Loucy (cell line): Measurements from ENCODE around the gene CES1.

Experiments
- H2AFZ ChIP-seq: fragments of 200-600 bp; sonication (generic); 2 replicates; pipeline ENCODE4 v1.6.0; 2016; ENCODE audit warnings: antibody characterized with exemption, mild to moderate bottlenecking, low read length, moderate library complexity
- H3F3A ChIP-seq: fragments of 200-600 bp; 2 replicates; pipeline ENCODE4 v1.6.0; 2016; ENCODE audit warnings: antibody characterized with exemption, low read depth, mild to moderate bottlenecking
- H3K27me3 ChIP-seq: fragments of 200-600 bp; sonication (generic); 2 replicates; pipeline ENCODE4 v1.6.1; 2014; ENCODE audit warnings: low read length, mild to moderate bottlenecking; ENCODE audit not compliant: insufficient read depth, poor library complexity, severe bottlenecking
- H3K36me3 ChIP-seq: fragments of 200-600 bp; sonication (generic); 2 replicates; pipeline ENCODE4 v1.6.1; 2016; ENCODE audit warnings: low read length; ENCODE audit not compliant: insufficient read depth
- H3K4me1 ChIP-seq: fragments of 200-600 bp; sonication (generic); 2 replicates; pipeline ENCODE4 v1.5.1; 2014; ENCODE audit warnings: low read length, mild to moderate bottlenecking; ENCODE audit not compliant: insufficient read depth, poor library complexity, severe bottlenecking
- H3K4me2 ChIP-seq: fragments of 200-600 bp; sonication (generic); 2 replicates; pipeline ENCODE4 v1.6.0; 2014; ENCODE audit warnings: antibody characterized with exemption, low read length, low read depth, mild to moderate bottlenecking; ENCODE audit not compliant: poor library complexity, severe bottlenecking
- H3K4me3 ChIP-seq: fragments of 200-600 bp; sonication (generic); 2 replicates; pipeline ENCODE4 v1.5.1; 2014; ENCODE audit warnings: low read length, mild to moderate bottlenecking, mixed read lengths; ENCODE audit not compliant: poor library complexity, severe bottlenecking
- H3K79me2 ChIP-seq: fragments of 200-600 bp; sonication (generic); 2 replicates; pipeline ENCODE4 v1.6.1; 2014; ENCODE audit warnings: low read length; ENCODE audit not compliant: insufficient read depth
- H3K9ac ChIP-seq: fragments of 200-600 bp; sonication (generic); 2 replicates; pipeline ENCODE4 v1.6.0; 2014; ENCODE audit warnings: mild to moderate bottlenecking, low read depth, low read length, moderate library complexity; ENCODE audit not compliant: poor library complexity, severe bottlenecking
- H3K9me2 ChIP-seq: fragments of 200-600 bp; sonication (generic); replicated peaks from 2 replicates; pipeline ENCODE4 v1.6.1; 2016; ENCODE audit warnings: low read depth, low read length, mixed read lengths
- H3K9me3 ChIP-seq: fragments of 200-600 bp; sonication (generic); 2 replicates; pipeline ENCODE4 v1.6.1; 2014; ENCODE audit warnings: mild to moderate bottlenecking, antibody characterized with exemption, low read length, low read depth; ENCODE audit not compliant: insufficient read depth
- H4K20me1 ChIP-seq: fragments of 200-600 bp; sonication (generic); 2 replicates; pipeline ENCODE4 v1.6.0; 2014; ENCODE audit warnings: antibody characterized with exemption, low read length, mild to moderate bottlenecking; ENCODE audit not compliant: insufficient read depth, poor library complexity, severe bottlenecking
- EZH2phosphoT487 ChIP-seq: fragments of 200-600 bp; IDR thresholded peaks from 2 replicates; pipeline ENCODE4 v1.6.1; 2018; ENCODE audit warnings: antibody characterized with exemption, mild to moderate bottlenecking, moderate library complexity, borderline replicate concordance
- TF ChIP-seq, protein P1 (sequence below): fragments of 200-600 bp; sonication (generic); conservative IDR thresholded peaks from 2 replicates; pipeline ENCODE4 v1.5.1; 2014; ENCODE audit warnings: mild to moderate bottlenecking, antibody characterized with exemption, low read length

The CES1 gene

DNA sequence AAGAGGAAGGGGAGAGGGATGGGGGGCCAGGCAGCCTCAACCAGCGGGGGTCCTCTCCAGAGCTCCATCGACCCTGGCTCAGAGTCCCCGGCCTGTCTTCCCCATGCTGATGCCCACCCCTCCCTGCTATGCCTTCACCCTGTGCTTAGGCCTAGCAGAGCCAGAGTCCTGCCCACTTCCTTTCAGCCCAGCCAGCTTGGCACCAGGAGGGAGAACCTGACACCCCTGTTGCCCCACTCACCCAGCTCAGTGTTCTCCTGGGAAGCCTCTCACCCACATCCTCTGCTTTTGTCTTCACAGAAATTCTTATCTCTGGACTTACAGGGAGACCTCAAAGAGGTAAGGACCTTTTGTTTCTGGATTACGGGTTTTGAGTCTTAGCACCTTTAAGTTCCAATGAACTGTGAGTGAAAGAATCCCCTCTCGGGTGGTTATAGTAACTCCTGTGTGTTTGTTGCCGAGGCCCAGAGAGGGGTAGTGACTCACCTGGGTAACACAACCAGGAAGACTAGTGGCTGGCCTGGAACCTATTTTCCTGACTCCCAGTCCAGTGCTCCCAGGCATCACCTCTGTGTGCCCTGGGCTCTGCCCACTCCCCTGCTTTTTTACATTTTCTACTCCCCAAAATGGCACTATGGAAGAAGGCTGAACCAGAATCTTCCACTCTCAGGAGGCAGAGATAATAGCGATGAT lies 53.3 kb downstream of the CES1 start:
- Histone ChIP-seq H3K9me2 (no peaks in the 10 kb centered on the region), H3K4me2 (no peak overlapping the region), H3K4me3 (no peak overlapping the region), H2AFZ (no peak overlapping the region), H3K9me3 (no peaks in the 10 kb centered on the region), H3K79me2 (no peaks in the 10 kb centered on the region), H3K36me3 (no peaks in the 10 kb centered on the region), H3K4me1 (no peaks in the 10 kb centered on the region), H3F3A (no peaks in the 10 kb centered on the region), H3K9ac (no peak overlapping the region), H4K20me1 (no peaks in the 10 kb centered on the region), H3K27me3 (no peaks in the 10 kb centered on the region)
- TF ChIP-seq, protein P1, sequence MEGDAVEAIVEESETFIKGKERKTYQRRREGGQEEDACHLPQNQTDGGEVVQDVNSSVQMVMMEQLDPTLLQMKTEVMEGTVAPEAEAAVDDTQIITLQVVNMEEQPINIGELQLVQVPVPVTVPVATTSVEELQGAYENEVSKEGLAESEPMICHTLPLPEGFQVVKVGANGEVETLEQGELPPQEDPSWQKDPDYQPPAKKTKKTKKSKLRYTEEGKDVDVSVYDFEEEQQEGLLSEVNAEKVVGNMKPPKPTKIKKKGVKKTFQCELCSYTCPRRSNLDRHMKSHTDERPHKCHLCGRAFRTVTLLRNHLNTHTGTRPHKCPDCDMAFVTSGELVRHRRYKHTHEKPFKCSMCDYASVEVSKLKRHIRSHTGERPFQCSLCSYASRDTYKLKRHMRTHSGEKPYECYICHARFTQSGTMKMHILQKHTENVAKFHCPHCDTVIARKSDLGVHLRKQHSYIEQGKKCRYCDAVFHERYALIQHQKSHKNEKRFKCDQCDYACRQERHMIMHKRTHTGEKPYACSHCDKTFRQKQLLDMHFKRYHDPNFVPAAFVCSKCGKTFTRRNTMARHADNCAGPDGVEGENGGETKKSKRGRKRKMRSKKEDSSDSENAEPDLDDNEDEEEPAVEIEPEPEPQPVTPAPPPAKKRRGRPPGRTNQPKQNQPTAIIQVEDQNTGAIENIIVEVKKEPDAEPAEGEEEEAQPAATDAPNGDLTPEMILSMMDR: no peak
- TF ChIP-seq EZH2phosphoT487: no peak

DNA sequence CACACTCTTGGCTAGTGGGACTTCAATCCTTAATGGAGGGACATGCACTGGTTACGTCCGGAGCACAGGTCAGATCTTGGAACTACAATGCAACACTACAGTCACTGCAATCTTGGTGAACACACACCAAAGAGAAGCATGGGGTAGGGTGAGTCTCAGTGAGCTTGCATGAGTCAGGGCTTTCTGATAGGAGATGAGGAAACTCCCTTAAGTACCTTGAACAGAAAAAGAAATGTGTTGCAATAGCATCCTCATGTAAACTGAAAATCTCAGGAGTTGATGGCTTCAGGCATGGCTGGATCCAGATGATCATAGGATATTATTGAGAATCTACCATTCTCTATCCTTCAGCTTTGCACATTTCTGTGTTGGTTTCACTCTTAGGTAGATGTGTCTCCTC lies 54.1 kb downstream of the CES1 start:
- no peaks in the 10 kb centered on the region for H3F3A ChIP-seq
- H4K20me1 ChIP-seq: no peaks in the 10 kb centered on the region
- no peaks in the 10 kb centered on the region for H3K79me2 ChIP-seq
- H2AFZ ChIP-seq: no peak overlapping the region
- no peaks in the 10 kb centered on the region for H3K27me3 ChIP-seq
- H3K9ac ChIP-seq: no peak overlapping the region
- no peak overlapping the region for H3K4me3 ChIP-seq
- H3K9me3 ChIP-seq: no peaks in the 10 kb centered on the region
- H3K36me3 ChIP-seq: no peaks in the 10 kb centered on the region
- H3K4me1 ChIP-seq: no peaks in the 10 kb centered on the region
- no peak overlapping the region for H3K4me2 ChIP-seq
- H3K9me2 ChIP-seq: no peaks in the 10 kb centered on the region
- TF ChIP-seq, protein P1: no peak
- no peak for TF ChIP-seq EZH2phosphoT487

DNA sequence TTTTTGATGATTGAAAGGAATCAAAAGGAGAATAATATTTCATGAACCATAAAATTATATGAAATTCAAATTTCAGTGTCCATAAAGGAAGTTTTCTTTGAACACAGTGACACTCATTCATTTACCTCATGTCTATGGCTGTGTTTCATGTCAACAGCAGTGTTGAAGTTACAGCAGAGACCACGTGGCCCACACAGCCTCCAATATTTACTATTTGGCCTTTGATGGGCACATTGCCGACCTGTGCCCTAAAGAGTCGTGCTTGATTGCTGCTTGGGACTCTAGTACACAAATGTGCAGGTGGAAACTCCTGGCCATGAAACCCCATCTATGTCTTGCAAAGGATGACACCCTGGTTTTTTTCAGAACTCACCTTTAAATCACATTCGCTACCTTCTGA lies 57.0 kb downstream of the CES1 start:
- Histone ChIP-seq H3K79me2 (no peaks in the 10 kb centered on the region), H3F3A (no peaks in the 10 kb centered on the region), H3K9me3 (no peaks in the 10 kb centered on the region), H3K4me2 (no peak overlapping the region), H2AFZ (no peak overlapping the region), H3K27me3 (no peaks in the 10 kb centered on the region), H3K9ac (no peak overlapping the region), H3K4me3 (no peak overlapping the region), H3K4me1 (no peaks in the 10 kb centered on the region), H3K9me2 (no peaks in the 10 kb centered on the region), H3K36me3 (no peaks in the 10 kb centered on the region), H4K20me1 (no peaks in the 10 kb centered on the region)
- TF ChIP-seq, protein P1: no peak
- TF ChIP-seq EZH2phosphoT487: no peak
